ENCODE results near the gene SLC2A11. TPM values are rescaled to one million over a fixed set of nuclear protein-coding genes. Genes with fewer than 3 reads are reported as not detected.

SLC2A11 gene
- total and polyA plus RNA-seq, 4 donors, result 3.4 to 9.0 (median 4.3) TPM

- peak; percentile 71 for DNase-seq (ENCODE audit: low spot score)
- 2% methylated on average over 79 of the region's 79 CpGs for WGBS
- Histone ChIP-seq H3K9me3 (ENCODE audit: control insufficient read depth in 4 of 4, low read length in 3 of 4) (no peaks in the 10 kb centered on the region), H3K4me1 (ENCODE audit: control insufficient read depth in 4 of 4, insufficient read depth in 4 of 4, low read length in 3 of 4) (peaks cover 11 to 29% (median 20%) of the 10 kb centered on the region in 4 donors), H3K9ac (ENCODE audit: low read depth in 1 of 2, low read length in 2 of 2) (no peak overlapping the region), H3K36me3 (ENCODE audit: control insufficient read depth in 4 of 4, insufficient read depth in 3 of 4, low read depth in 1 of 4, low read length in 3 of 4) (peaks cover 0 to 9% (median 5%) of the 10 kb centered on the region in 4 donors), H3K4me3 (ENCODE audit: low read depth in 1 of 3, low read length in 3 of 3) (peak overlapping the region; percentile 57 to 78 (median 72)), H3K27ac (ENCODE audit: low read depth in 1 of 2, low read length in 2 of 2) (peak overlapping the region; percentile 89 to 97), H3K27me3 (ENCODE audit: control insufficient read depth in 4 of 4, insufficient read depth in 4 of 4, low read length in 3 of 4) (no peaks in the 10 kb centered on the region)
- TF ChIP-seq JUND (IDR thresholded peaks at IDR 0.05), result no peak
- TF ChIP-seq HNF4A (conservative IDR thresholded peaks at IDR 0.05), result peak in 1 of 2 donors; percentile 26
- TF ChIP-seq FOXA2 (IDR thresholded peaks at IDR 0.05), result no peak
- peak; percentile 20 for TF ChIP-seq YY1 (IDR thresholded peaks at IDR 0.05)
- TF ChIP-seq, protein P1, sequence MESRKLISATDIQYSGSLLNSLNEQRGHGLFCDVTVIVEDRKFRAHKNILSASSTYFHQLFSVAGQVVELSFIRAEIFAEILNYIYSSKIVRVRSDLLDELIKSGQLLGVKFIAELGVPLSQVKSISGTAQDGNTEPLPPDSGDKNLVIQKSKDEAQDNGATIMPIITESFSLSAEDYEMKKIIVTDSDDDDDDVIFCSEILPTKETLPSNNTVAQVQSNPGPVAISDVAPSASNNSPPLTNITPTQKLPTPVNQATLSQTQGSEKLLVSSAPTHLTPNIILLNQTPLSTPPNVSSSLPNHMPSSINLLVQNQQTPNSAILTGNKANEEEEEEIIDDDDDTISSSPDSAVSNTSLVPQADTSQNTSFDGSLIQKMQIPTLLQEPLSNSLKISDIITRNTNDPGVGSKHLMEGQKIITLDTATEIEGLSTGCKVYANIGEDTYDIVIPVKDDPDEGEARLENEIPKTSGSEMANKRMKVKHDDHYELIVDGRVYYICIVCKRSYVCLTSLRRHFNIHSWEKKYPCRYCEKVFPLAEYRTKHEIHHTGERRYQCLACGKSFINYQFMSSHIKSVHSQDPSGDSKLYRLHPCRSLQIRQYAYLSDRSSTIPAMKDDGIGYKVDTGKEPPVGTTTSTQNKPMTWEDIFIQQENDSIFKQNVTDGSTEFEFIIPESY (IDR thresholded peaks at IDR 0.05), result no peak
- no peak for TF ChIP-seq ATF3 (IDR thresholded peaks at IDR 0.05)
- TF ChIP-seq, protein P2, sequence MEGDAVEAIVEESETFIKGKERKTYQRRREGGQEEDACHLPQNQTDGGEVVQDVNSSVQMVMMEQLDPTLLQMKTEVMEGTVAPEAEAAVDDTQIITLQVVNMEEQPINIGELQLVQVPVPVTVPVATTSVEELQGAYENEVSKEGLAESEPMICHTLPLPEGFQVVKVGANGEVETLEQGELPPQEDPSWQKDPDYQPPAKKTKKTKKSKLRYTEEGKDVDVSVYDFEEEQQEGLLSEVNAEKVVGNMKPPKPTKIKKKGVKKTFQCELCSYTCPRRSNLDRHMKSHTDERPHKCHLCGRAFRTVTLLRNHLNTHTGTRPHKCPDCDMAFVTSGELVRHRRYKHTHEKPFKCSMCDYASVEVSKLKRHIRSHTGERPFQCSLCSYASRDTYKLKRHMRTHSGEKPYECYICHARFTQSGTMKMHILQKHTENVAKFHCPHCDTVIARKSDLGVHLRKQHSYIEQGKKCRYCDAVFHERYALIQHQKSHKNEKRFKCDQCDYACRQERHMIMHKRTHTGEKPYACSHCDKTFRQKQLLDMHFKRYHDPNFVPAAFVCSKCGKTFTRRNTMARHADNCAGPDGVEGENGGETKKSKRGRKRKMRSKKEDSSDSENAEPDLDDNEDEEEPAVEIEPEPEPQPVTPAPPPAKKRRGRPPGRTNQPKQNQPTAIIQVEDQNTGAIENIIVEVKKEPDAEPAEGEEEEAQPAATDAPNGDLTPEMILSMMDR (IDR thresholded peaks at IDR 0.05; ENCODE audit: low read depth, low read length, missing input control), result no peak
- peak in 1 of 2 donors; percentile 43 for TF ChIP-seq RAD21 (IDR thresholded peaks at IDR 0.05)
- TF ChIP-seq RXRA (IDR thresholded peaks at IDR 0.05), result no peak
- TF ChIP-seq FOXA1 (IDR thresholded peaks at IDR 0.05), result no peak
- no peak for TF ChIP-seq REST (IDR thresholded peaks at IDR 0.05)
- no peak for TF ChIP-seq HNF4G (IDR thresholded peaks at IDR 0.05)
- TF ChIP-seq GABPA (IDR thresholded peaks at IDR 0.05 in 1 of 2, conservative IDR thresholded peaks at IDR 0.05 in 1 of 2), result no peak
- no peak for TF ChIP-seq TAF1 (conservative IDR thresholded peaks at IDR 0.05)
- TF ChIP-seq, protein P3, sequence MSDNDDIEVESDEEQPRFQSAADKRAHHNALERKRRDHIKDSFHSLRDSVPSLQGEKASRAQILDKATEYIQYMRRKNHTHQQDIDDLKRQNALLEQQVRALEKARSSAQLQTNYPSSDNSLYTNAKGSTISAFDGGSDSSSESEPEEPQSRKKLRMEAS (IDR thresholded peaks at IDR 0.05), result no peak
- TF ChIP-seq SP1 (IDR thresholded peaks at IDR 0.05), result no peak
- no peak for TF ChIP-seq NR2F2 (IDR thresholded peaks at IDR 0.05)
- no peak for TF ChIP-seq EGR1 (IDR thresholded peaks at IDR 0.05; ENCODE audit: low read depth in 2 of 2)
These were observed 37.3 kb downstream of the SLC2A11 start for GRCh38 chr22:23894710-23895598.

Measured in liver (tissue), 9 donors.